NCI-H446 treated with DMSO at 0.1 percent for 48 hours (cell line): Measurements from ENCODE around the gene SERTAD4.
"Not testable (repeated sequence)": the region's sequence is repeated elsewhere in the genome, so short reads cannot be mapped to it uniquely, and the experiment has no call there.

Experiments used
- DNase-seq: peaks from one replicate; lab custom pipeline; 2025; lab: John Stamatoyannopoulos, UW

SERTAD4 gene

GRCh38 chr1:210232511-210233215, at the start of gene SERTAD4:
Gene SERTAD4, plus strand, starts transcription at chr1:210232796. Its CDS starts 5,165 bp downstream, at chr1:210237961.
- no peak for DNase-seq

- no peak for DNase-seq
Measured at GRCh38 chr1:210185063-210185462, 47.5 kb upstream of the SERTAD4 start.

- not testable (repeated sequence) for DNase-seq
Measured at GRCh38 chr1:210187849-210188606, 44.6 kb upstream of the SERTAD4 start.

- DNase-seq, result no peak
Measured at GRCh38 chr1:210189426-210189825, 43.2 kb upstream of the SERTAD4 start.

- no peak for DNase-seq
Measured at GRCh38 chr1:210195635-210196160, 36.9 kb upstream of the SERTAD4 start.

DNA sequence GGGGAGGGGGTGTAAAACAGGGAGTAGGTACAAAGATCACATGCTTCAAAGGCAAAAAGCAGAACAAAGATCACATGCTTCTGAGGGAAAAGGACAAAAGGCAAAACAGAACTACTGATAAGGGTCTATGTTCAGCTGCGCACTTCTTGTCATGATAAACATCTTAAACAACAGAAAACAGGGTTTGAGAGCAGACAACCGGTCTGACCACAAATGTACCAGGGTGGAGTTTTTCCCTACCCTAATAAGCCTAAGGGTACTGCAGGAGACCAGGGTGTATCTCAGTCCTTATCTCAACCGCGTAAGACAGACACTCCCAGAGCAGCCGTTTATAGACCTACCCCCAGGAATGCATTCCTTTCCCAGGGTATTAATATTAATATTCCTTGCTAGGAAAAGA, 36.3 kb upstream of the SERTAD4 start:
- not testable (repeated sequence) for DNase-seq

GRCh38 chr1:210198840-210199239, 33.8 kb upstream of the SERTAD4 start:
- DNase-seq, result no peak

DNA sequence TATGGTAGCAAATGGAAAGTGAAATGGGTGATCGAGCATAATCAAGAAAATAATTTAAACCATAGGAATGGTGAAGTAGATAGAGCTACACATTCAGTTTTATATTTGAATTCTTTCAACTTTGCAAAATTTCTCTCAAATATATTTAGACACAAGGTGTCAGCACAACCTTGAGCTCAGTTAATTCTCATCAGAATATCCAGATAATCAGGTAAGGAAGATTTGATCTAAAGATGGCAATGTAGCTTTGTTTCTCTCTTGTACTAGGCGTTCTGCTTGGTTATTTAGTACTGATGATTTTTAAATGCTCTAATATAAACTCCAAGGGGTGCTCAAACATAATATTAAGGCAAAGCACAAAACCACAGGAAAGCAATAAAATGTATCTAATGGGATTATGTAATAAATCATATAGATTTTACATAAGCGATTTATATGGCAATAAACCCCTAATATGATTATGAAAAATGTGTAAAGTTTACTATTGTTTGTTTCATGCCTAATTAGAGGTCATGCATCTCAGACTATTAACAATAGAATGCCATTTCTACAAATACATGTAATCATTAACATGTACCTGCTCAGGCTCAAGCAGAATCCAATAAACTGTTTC, 32.4 kb upstream of the SERTAD4 start:
- DNase-seq, result no peak

DNA sequence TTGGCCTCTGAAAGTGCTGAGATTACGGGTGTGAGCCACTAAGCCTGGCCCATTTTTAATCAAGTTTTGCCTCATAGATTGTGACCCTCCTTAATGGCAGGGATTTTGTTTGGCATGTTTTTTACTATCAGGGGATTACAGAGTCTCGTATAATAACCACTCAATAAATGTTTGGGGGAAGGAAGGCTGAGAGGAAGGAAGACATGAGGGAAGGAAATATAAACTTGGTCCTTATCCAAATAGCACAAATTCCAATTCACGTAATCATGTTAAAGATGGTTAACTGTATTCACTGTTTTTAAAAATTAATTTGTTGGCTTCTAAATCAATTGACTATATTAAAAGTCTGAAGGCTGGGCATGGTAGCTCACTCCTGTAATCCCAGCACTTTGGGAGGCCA, 30.9 kb upstream of the SERTAD4 start:
- DNase-seq, result no peak

DNA sequence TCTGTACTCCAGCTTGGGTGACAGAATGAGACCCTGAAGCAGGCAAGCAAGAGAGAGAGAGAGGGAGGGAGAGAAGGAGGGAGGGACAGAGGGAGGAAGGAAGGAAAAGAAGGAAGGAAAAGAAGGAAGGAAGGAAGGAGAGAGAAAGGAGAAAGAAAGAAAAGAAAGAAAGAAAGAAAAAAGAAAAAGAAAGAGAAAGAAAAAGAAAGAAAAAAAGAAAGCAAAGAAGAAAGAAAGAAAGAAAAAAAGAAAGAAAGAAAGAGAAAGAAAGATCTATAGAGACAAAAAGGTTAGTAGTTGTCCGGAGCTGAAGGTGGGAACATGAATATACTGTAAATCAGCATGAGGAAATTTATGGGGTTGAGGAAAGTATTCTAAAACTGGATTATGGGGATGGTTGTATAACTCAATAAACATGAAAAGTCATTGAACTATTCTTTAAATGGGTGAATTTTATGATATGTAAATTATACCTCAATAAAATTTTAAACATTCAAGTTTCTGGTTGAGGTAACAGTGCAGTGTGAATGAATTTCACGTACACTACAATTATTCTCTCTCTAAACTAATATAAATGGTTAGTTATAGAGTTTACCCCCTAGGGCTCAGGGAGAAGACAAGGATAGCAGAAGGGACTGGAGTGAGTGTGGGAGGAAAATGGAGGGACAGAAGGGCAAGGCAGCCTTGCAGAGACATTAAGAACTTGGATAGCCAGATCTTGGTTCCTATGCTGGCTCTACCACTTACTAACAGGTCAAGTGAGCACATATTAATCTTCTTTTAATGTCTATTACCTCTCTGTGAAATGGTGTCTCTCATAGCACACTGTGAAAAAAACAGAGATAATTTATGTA, 24.8 kb upstream of the SERTAD4 start:
- no peak for DNase-seq

DNA sequence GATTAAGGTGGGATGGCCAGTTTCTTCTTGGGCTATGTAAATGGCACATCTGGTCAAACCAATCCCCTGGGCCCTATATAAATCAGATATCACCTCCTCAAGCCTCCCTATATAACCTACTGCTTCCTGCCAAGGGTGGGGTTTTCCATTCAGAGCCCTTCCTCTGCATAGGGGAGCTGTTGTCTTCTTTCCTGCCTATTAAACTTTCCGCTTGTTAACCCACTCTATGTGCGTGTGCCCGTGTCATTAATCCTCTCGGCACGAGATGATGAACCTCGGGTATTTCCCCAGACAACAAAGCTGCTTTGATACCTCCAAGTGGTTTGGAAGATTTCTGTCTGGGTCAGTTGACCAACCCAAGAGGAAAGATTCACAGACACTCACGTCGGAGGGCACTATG, 19.3 kb upstream of the SERTAD4 start:
- no peak for DNase-seq

DNA sequence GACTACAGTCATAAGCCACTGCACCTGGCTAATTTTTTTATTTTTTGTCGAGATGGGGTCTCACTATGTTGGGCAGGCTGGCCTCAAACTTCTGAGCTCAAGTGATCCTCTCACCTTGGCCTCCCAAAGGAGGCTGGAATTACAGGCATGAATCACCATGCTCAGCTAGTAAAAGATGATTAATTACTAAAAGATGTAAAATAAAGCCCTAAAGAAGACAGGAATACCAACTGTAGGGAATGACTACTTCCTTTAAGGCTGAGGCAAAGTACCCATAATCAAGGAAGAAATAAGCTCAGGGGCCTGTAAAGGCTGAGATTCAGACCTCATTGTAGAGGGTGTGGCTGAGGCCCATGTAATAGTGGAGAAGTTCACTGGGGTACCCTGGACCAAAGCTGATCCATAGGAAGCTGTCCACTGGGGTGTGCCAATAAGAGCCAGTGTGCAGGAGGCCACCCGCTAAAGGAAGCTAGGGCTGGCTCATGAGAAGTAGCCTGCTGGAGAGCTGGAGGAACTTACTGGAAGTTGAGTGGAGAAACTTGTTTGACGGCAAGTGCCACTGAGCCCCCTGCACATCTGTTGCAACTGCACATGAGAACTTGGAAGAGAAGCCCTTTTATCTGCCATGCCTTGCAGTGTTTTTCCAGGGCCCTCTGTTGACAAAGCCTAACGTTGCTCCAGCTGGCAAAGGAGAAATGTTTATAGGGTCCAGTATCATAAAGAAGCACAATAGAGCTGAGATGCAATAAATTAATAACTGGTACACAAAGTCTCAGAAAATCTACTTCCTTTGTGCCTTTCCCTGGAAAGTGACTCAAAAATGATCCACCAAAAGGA, 17.8 kb upstream of the SERTAD4 start:
- DNase-seq, result no peak

- no peak for DNase-seq
Measured at GRCh38 chr1:210217482-210217881, 15.1 kb upstream of the SERTAD4 start.

DNA sequence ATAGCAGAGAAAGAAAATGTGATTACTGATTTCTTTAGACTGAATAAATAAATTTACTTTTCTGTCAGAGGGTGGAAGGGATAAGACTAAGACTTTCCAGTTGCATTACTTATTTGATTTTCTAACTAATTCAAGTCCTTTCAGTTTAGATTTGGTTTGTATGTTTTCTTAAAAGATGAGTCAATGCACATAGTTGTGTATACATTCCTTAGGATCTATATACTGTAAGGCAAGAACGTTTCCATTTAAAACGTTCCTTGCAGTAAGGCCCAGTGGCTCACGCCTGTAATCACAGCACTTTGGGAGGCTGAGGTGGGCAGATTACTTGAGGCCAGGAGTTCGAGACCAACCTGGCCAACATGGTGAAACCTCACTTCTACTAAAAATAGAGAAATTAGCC, 14.5 kb upstream of the SERTAD4 start:
- DNase-seq, result no peak

DNA sequence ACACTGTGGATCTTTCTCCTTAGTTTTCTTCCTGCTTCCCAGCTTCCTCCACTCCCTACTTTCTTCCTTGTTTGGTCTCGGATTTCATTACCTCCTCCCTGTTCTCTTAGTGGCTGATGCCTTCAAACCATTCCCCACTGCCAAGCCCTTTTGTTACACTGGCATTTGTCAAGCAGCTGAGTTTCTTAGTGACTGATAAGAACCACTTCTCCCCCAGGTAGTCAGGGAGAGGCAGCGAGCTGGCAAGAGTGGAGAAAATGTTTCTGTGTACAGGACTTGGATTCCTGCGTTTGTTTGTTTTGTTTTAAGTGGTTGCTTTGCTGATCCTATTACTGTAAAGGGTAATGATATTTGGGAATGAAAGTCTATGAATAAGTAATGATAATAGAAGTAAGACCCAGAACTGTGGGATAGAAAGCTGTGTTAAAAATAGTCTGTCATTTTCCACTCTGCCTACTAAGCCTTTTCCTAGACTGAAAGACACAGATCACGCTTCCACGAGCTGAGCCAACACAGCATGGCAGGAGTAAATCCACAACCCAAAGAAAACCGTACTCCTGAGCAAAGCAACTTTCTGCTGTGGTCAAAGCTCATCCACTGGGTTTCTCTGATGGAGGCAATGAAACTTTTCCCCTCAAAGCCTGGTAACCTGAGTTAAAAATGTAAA, 10.1 kb upstream of the SERTAD4 start:
- DNase-seq, result no peak

- DNase-seq, result no peak
Measured at GRCh38 chr1:210223226-210223904, 9.2 kb upstream of the SERTAD4 start.

DNA sequence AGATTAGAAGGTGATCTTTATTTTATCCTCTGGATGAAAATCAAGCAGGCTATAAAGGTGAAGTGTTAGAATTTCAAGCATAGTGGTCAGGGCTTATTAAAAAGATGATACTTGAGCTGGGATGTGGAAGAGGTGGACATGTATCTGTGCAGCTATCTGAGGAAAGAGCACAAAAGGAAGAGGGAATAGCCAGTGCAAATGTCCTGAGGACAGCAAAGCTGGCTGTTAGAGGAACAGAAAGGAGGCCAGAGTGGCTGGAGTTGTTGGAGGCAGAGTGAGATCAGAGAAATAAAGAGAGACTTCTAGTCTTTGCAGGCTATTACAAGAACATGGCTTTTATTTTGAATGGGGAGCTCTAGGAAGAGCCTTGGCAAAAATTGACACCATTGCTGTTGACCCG, 4.4 kb upstream of the SERTAD4 start:
- no peak for DNase-seq

DNA sequence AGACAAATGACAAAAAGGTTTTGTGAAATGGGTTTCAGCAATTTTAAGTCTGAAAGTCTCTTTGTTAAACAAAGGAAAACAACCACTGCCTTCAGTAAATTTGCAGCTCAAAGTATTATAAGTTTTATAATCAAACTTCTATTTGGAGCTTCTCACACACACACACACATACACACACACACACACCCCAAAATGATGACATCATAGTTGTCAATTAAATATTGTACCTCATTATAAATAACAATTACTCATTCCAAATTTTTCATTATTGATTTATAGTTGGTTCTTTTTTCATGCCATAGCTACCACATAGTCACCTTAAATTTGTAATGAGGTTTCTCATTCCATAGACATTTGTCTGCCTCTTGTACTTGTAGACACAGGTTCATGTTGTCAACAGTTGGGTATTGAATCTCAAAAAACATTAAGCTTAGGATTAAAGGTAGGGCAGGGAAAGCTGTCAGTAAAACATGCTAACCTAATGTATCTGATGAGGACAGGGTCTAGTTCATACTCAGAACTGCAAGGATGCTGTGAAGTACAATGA, 2.4 kb upstream of the SERTAD4 start:
- DNase-seq, result no peak

DNA sequence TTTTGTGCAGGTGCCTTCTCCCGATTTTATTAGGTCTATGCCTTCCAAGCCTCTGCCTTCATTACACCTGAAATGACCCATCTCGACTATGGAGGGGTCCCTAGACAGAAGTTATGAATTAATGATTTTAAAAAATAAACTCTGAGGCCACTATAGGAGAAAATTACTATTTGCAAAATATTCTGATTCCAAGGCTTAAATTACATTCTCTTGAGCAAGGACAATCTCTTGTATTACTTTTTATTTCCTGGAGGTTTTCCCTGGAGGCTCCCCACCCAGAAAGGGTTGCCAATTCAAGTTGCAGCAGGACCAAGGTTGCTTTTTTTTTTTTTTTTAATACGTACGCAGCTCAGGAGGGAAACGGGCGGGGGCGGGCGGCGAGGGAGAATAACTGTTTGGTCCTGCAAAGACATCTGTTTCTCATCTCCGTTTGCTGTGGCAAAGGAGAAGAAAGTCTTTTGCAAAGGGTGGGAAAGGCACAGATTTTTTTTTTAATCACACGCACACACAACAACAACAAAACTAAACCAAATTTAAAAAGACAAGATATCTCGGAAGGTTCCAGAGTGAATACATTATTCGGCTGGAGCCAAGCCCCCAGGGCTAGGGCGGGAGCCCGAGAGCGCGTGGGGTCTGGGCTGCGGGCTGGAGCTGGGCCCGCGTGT, 618 bp upstream of the SERTAD4 start:
- no peak for DNase-seq
